ENCODE results near the gene CAPN5.

Gene CAPN5

DNA sequence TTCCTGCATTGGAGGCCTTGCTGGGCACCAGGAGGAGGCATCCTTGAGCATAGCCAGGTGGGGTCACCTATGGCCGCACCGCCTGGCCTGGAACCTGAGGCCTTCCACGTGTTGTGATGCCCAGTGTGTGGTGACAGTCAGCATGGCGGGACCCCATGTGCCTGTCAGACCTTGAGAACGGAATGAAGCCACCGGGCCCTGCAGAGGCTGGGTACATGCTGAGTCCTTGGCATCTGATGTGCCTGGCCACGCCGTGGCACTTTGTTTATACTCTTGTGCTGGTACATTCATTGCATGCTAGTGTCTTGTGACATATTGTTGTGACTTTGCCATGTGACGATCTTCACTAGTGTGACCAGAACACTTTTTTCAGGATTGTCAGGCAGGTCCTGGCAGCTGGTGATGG, 52.8 kb downstream of the CAPN5 start:
- TF ChIP-seq, protein P1, sequence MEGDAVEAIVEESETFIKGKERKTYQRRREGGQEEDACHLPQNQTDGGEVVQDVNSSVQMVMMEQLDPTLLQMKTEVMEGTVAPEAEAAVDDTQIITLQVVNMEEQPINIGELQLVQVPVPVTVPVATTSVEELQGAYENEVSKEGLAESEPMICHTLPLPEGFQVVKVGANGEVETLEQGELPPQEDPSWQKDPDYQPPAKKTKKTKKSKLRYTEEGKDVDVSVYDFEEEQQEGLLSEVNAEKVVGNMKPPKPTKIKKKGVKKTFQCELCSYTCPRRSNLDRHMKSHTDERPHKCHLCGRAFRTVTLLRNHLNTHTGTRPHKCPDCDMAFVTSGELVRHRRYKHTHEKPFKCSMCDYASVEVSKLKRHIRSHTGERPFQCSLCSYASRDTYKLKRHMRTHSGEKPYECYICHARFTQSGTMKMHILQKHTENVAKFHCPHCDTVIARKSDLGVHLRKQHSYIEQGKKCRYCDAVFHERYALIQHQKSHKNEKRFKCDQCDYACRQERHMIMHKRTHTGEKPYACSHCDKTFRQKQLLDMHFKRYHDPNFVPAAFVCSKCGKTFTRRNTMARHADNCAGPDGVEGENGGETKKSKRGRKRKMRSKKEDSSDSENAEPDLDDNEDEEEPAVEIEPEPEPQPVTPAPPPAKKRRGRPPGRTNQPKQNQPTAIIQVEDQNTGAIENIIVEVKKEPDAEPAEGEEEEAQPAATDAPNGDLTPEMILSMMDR (conservative IDR thresholded peaks at IDR 0.05; ENCODE audit: low read length) = no peak
- H3K4me3 ChIP-seq (ENCODE audit: low read length) = no peak overlapping the region
- DNase-seq (ENCODE audit: low read depth) = no peak

DNA sequence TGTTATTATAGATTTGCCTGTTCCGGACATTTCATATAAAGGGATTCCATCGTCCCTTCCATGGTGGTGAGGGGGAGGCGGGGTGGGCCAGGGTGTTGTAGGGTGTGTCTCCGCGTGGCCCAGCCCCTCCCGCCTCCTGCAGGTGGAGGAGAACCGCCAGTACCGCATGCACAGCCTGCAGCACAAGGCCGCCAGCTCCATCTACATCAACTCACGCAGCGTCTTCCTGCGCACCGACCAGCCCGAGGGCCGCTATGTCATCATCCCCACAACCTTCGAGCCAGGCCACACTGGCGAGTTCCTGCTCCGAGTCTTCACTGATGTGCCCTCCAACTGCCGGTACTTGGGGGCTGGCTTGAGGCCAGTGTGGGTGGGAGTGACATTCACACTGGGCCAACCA, 53.8 kb downstream of the CAPN5 start:
- TF ChIP-seq, protein P1 (conservative IDR thresholded peaks at IDR 0.05; ENCODE audit: low read length) = no peak
- H3K4me3 ChIP-seq (ENCODE audit: low read length) = no peak overlapping the region
- DNase-seq (ENCODE audit: low read depth) = no peak

DNA sequence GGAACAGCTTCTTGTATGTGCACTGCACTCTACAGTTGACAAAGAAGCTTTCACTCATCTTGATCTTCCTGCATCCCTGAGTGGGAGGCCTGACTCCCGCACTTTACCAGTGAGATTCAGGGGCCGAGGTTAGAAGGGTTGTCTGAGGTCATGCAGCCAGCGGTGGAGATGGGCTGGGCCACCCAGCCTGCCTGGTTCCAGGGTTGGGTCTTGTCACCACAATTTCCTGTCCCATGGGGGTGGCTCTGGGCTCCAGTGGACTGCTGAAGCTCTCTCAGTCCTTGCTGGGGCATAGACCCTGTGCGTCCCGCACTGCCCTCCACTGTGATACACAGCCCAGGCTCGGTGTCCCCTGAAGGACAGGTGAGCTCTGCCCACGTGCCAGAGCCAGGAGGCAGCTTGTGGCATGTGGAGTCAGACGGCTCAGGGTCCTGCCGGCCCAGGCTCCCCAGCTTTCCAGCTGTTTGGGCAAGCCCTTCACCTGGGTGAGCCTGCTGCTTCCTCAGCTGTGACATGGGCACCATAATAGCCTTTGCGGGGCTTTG, 54.4 kb downstream of the CAPN5 start:
- DNase-seq (ENCODE audit: low read depth) = no peak
- TF ChIP-seq, protein P1 (conservative IDR thresholded peaks at IDR 0.05; ENCODE audit: low read length) = no peak
- no peak overlapping the region for H3K4me3 ChIP-seq (ENCODE audit: low read length)

DNA sequence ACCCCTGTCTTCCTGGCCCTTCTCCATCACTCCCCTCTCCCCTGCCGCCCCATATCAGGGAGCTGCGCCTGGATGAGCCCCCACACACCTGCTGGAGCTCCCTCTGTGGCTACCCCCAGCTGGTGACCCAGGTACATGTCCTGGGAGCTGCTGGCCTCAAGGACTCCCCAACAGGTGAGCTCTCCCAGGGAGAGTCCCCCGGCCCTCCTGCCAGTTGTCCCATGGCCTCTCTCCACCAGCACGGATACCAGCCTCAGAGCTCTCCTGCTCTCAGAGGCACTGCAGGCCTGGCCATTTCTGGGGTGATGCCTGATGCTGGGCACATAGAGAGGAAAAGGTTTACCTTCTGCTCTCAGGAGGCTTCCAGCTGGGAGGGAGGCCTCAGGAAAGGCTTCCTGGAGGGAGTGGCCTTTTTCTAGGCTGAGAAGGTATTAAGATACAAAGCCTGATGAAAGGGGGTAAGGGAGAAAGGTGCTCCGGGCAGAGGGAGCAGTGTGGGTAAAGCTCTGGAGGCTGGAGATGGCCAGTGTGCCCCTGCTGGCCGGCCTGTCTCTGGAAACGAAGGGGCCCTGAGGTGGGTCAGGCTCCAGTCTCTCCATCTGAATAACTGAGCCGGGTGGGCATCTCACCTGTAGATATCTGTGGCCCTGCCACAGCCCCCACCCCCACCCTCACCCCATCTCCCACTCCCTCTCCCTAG, 55.3 kb downstream of the CAPN5 start:
- TF ChIP-seq, protein P1 (conservative IDR thresholded peaks at IDR 0.05; ENCODE audit: low read length) = no peak
- no peak for DNase-seq (ENCODE audit: low read depth)
- no peak overlapping the region for H3K4me3 ChIP-seq (ENCODE audit: low read length)

DNA sequence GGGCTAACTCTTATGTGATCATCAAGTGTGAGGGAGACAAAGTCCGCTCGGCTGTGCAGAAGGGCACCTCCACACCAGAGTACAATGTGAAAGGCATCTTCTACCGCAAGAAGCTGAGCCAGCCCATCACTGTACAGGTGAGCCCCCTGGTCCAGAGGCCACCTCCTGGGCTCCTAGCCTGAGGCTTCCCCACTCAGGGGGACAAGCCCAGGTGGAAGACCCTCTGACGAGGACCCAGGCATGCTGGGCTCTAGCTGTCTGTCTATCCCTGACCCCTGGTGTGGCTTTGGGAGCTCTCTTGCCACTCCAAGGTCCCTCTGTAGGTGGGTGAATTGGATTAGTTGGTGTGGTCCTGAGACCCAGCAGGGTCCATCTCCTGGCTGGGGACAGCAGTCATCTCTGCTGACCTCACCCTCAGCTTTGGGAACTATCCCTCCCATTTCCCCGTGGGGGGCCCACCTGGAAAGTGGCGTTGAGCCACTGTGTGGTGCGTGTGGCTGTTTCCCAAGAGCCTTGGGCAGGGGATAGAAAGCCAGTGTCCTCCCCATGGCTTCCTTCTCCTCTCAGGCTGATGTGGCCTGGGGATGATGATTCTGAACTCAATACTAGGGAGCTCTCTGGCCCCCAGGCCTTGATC, 55.9 kb downstream of the CAPN5 start:
- no peak for DNase-seq (ENCODE audit: low read depth)
- TF ChIP-seq, protein P1 (conservative IDR thresholded peaks at IDR 0.05; ENCODE audit: low read length) = no peak
- H3K4me3 ChIP-seq (ENCODE audit: low read length) = no peak overlapping the region

DNA sequence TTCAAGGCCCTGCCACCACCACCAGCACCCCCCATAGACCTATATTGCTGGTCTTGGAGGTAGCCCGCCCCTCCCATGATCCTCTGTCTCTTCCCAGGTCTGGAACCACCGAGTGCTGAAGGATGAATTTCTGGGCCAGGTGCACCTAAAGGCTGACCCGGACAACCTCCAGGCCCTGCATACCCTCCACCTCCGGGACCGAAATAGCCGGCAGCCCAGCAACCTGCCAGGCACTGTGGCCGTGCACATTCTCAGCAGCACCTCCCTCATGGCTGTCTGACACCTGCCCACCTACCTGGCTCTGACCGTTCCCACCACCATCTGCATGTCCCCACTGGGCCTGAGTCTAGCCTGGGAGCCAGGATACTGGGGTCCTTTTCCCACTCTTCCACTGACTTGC, 56.8 kb downstream of the CAPN5 start:
- no peak for DNase-seq (ENCODE audit: low read depth)
- TF ChIP-seq, protein P1 (conservative IDR thresholded peaks at IDR 0.05; ENCODE audit: low read length) = no peak
- no peak overlapping the region for H3K4me3 ChIP-seq (ENCODE audit: low read length)

DNA sequence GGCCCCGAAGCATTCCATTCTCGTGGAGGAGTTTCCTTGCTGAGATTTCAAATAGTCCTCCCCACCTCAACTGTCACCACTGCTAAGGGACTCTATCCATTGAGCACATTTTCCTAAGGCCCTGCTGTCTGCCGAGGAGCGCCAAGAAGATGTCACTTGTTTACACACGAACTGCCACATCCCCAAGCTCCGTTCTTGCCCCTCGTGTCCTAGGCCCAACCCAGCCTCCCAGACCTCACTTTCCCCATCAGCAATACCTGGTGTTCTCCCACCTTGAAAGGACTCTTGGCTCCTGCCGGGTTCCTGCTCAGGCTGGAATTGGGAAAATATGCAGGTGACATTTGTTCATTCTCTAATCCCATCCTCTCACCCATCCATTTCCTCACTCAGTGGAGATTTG, 57.3 kb downstream of the CAPN5 start:
- no peak for DNase-seq (ENCODE audit: low read depth)
- TF ChIP-seq, protein P1 (conservative IDR thresholded peaks at IDR 0.05; ENCODE audit: low read length) = no peak
- no peak overlapping the region for H3K4me3 ChIP-seq (ENCODE audit: low read length)

Measured in AG10803 (cell line).